PC-9 (cell line): Measurements from ENCODE around the gene PELI1.

Source experiments
- EZH2 ChIP-seq: fragments of 200-600 bp; sonication (generic); IDR thresholded peaks from 2 replicates; pipeline ENCODE4 v1.8.0; 2017; ENCODE audit warnings: antibody characterized with exemption, low read depth
- TF ChIP-seq, protein P1 (sequence below): fragments of 200-600 bp; sonication (generic); conservative IDR thresholded peaks from 2 replicates; pipeline ENCODE4 v1.6.1; 2017; ENCODE audit warnings: mixed run types, antibody characterized with exemption, mild to moderate bottlenecking, moderate library complexity

DNA sequence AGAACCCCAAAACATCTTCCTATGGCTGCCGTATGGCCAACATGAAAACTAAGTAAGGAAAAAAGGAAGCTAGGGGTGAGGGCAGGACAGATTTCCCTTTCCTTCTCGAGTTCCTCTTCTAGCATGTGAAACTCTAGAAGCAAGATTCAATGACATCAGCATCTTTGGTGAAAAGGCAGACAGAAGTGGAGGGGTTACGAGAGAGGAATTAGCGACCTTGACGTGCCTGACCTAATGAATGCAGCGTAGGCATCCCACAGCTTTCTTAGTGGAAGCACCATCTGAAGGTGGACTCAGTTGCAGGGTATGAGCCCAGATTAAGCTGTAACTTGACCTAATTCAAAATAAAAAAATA lies 47.9 kb upstream of the PELI1 start:
- TF ChIP-seq, protein P1, sequence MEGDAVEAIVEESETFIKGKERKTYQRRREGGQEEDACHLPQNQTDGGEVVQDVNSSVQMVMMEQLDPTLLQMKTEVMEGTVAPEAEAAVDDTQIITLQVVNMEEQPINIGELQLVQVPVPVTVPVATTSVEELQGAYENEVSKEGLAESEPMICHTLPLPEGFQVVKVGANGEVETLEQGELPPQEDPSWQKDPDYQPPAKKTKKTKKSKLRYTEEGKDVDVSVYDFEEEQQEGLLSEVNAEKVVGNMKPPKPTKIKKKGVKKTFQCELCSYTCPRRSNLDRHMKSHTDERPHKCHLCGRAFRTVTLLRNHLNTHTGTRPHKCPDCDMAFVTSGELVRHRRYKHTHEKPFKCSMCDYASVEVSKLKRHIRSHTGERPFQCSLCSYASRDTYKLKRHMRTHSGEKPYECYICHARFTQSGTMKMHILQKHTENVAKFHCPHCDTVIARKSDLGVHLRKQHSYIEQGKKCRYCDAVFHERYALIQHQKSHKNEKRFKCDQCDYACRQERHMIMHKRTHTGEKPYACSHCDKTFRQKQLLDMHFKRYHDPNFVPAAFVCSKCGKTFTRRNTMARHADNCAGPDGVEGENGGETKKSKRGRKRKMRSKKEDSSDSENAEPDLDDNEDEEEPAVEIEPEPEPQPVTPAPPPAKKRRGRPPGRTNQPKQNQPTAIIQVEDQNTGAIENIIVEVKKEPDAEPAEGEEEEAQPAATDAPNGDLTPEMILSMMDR, result no peak
- no peak for TF ChIP-seq EZH2
